Neural cell (in vitro differentiated cells): ENCODE data around the gene GOLGA7B. TPM values are rescaled to one million over a fixed set of nuclear protein-coding genes. Genes with fewer than 3 reads are reported as not detected.

Source experiments
- H2AFZ ChIP-seq: fragments of 200-600, 300-800 bp; sonication (generic), shearing (Covaris generic); 2 replicates; pipeline ENCODE4 v1.6.0; 2014; ENCODE audit warnings: low read depth, mild to moderate bottlenecking, antibody characterized with exemption, low read length, moderate library complexity
- H3F3A ChIP-seq: fragments of 200-600 bp; shearing (Covaris generic); 2 replicates; pipeline ENCODE4 v1.6.1; 2016; ENCODE audit warnings: mild to moderate bottlenecking, moderate library complexity, mixed read lengths, antibody characterized with exemption, low read length; ENCODE audit not compliant: insufficient read depth, poor library complexity, severe bottlenecking
- H3K27ac ChIP-seq: fragments of 200-600, 300-800 bp; sonication (generic), shearing (Covaris generic); 2 replicates; pipeline ENCODE4 v1.5.1; 2014; ENCODE audit warnings: mild to moderate bottlenecking, low read length, moderate library complexity
- H3K27me3 ChIP-seq: fragments of 300-800, 200-600 bp; sonication (generic), shearing (Covaris generic); 2 replicates; pipeline ENCODE4 v1.6.0; 2014; ENCODE audit warnings: mild to moderate bottlenecking, low read depth, low read length, moderate library complexity; ENCODE audit not compliant: insufficient read depth
- H3K36me3 ChIP-seq: fragments of 300-800, 200-600 bp; sonication (generic), shearing (Covaris generic); 2 replicates; pipeline ENCODE4 v1.5.1; 2014; ENCODE audit warnings: mild to moderate bottlenecking, antibody characterized with exemption, low read length, moderate library complexity; ENCODE audit not compliant: insufficient read depth
- H3K4me2 ChIP-seq: fragments of 300-800, 200-600 bp; sonication (generic), shearing (Covaris generic); 2 replicates; pipeline ENCODE4 v1.6.0; 2014; ENCODE audit warnings: mild to moderate bottlenecking, low read length
- H3K4me3 ChIP-seq: fragments of 300-800, 200-600 bp; sonication (generic), shearing (Covaris generic); 2 replicates; pipeline ENCODE4 v1.5.1; 2014; ENCODE audit warnings: mild to moderate bottlenecking, low read length, moderate library complexity
- H3K79me2 ChIP-seq: fragments of 200-600 bp; shearing (Covaris generic); replicated peaks from 2 replicates; pipeline ENCODE4 v1.6.0; 2014; ENCODE audit warnings: mild to moderate bottlenecking, low read length, moderate library complexity; ENCODE audit not compliant: insufficient read depth
- H3K9ac ChIP-seq: fragments of 300-800, 200-600 bp; sonication (generic), shearing (Covaris generic); 2 replicates; pipeline ENCODE4 v1.6.1; 2016; ENCODE audit warnings: mild to moderate bottlenecking, low read length, mixed read lengths
- H3K9me2 ChIP-seq: fragments of 200-600 bp; shearing (Covaris generic); 2 replicates; pipeline ENCODE4 v1.6.1; 2016; ENCODE audit warnings: mild to moderate bottlenecking, low read length, mixed read lengths; ENCODE audit not compliant: insufficient read depth
- H3K9me3 ChIP-seq: fragments of 200-600, 300-800 bp; sonication (generic), shearing (Covaris generic); 2 replicates; pipeline ENCODE4 v1.6.1; 2016; ENCODE audit warnings: mild to moderate bottlenecking, mixed run types, low read length, moderate library complexity, mixed read lengths
- H4K20me1 ChIP-seq: fragments of 200-600 bp; shearing (Covaris generic); 2 replicates; pipeline ENCODE4 v1.6.1; 2016; ENCODE audit warnings: mild to moderate bottlenecking, mixed run types; ENCODE audit not compliant: insufficient read depth
- CTCF ChIP-seq: fragments of 450-650 bp; IDR thresholded peaks from 2 replicates; pipeline ENCODE4 v1.5.1; 2014; ENCODE audit warnings: antibody characterized with exemption, mild to moderate bottlenecking, moderate library complexity; ENCODE audit not compliant: poor library complexity, severe bottlenecking
- EP300 ChIP-seq: fragments of 450-650 bp; conservative IDR thresholded peaks from 2 replicates; pipeline ENCODE4 v1.6.1; 2014; ENCODE audit warnings: antibody characterized with exemption, mild to moderate bottlenecking, moderate library complexity; ENCODE audit not compliant: poor library complexity, severe bottlenecking
- EZH2 ChIP-seq: fragments of 200-600, 300-800 bp; shearing (Covaris generic), sonication (generic); IDR thresholded peaks from 2 replicates; pipeline ENCODE4 v1.6.1; 2014; ENCODE audit warnings: antibody characterized with exemption, low read length, borderline replicate concordance, mild to moderate bottlenecking; ENCODE audit not compliant: insufficient read depth, poor library complexity, severe bottlenecking
- MXI1 ChIP-seq: fragments of 450-650 bp; conservative IDR thresholded peaks from 2 replicates; pipeline ENCODE4 v1.6.1; 2014; ENCODE audit warnings: antibody characterized with exemption, mild to moderate bottlenecking; ENCODE audit not compliant: poor library complexity, severe bottlenecking
- POLR2AphosphoS5 ChIP-seq: IDR thresholded peaks from 2 replicates; pipeline ENCODE4 v1.6.1; 2012
- RAD21 ChIP-seq: fragments of 450-650 bp; conservative IDR thresholded peaks from 2 replicates; pipeline ENCODE4 v1.6.1; 2014; ENCODE audit warnings: antibody characterized with exemption, mild to moderate bottlenecking, moderate library complexity
- REST ChIP-seq: IDR thresholded peaks from 2 replicates; pipeline ENCODE4 v1.6.1; 2012; ENCODE audit warnings: borderline replicate concordance
- SMC3 ChIP-seq: fragments of 450-650 bp; conservative IDR thresholded peaks from 2 replicates; pipeline ENCODE4 v1.6.1; 2014; ENCODE audit warnings: antibody characterized with exemption, mild to moderate bottlenecking, moderate library complexity; ENCODE audit not compliant: poor library complexity
- TAF1 ChIP-seq: IDR thresholded peaks from 2 replicates; pipeline ENCODE4 v1.6.1; 2012; ENCODE audit warnings: low read depth
- polyA plus RNA-seq: library from polyadenylated mRNA; depleted of rRNA; stranded (reverse); fragments of >200 nt; gene quantifications from 2 replicates; pipeline ENCODE4 v1.2.3, GENCODE V29; 2014

Gene GOLGA7B
- polyA plus RNA-seq, 1 donor from 2014 or later: 30.4 TPM

DNA sequence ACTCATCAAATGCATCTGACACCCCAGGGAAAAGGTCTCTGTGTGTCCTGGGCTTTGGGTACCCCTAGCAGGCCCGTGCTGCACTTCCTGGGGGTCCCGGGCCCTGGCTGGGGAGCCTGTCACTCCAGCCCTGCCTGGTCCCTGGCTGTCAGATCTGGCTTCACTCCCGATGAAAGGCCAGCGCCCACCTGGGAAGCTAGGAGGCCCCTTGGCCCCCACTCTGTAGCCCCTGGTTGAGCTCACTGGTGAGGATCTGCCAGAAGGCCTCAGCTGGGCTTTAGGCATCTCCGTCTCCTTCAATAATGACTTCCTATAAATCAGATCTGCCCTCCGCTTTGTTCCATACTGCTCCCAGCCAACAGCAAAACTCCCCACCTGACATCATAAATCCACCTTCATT lies 64.0 kb downstream of the GOLGA7B start:
- H3K9ac ChIP-seq: no peak overlapping the region
- TF ChIP-seq SMC3 (no peak), CTCF (no peak), TAF1 (no peak), POLR2AphosphoS5 (no peak), EZH2 (no peak), REST (no peak), MXI1 (no peak), RAD21 (no peak), EP300 (no peak)
- H3K27me3 ChIP-seq: no peaks in the 10 kb centered on the region
- no peaks in the 10 kb centered on the region for H3K9me2 ChIP-seq
- no peaks in the 10 kb centered on the region for H3K9me3 ChIP-seq
- H4K20me1 ChIP-seq: no peaks in the 10 kb centered on the region
- no peak overlapping the region for H3K4me3 ChIP-seq
- no peaks in the 10 kb centered on the region for H3F3A ChIP-seq
- H2AFZ ChIP-seq: no peak overlapping the region
- no peak overlapping the region for H3K27ac ChIP-seq
- H3K4me2 ChIP-seq: no peak overlapping the region
- H3K36me3 ChIP-seq: no peaks in the 10 kb centered on the region
- H3K79me2 ChIP-seq: no peaks in the 10 kb centered on the region

- H3K4me2 ChIP-seq: no peak overlapping the region
Measured at GRCh38 chr10:97914171-97914836, 64.7 kb downstream of the GOLGA7B start.

More at GRCh38 chr10:97914171-97914836, 64.7 kb downstream of the GOLGA7B start:
- H3K27ac ChIP-seq: no peak overlapping the region
- no peaks in the 10 kb centered on the region for H3K9me2 ChIP-seq
- no peaks in the 10 kb centered on the region for H3K27me3 ChIP-seq
- TF ChIP-seq MXI1 (no peak), CTCF (no peak), RAD21 (no peak), EP300 (no peak), TAF1 (no peak)
- no peak overlapping the region for H3K4me3 ChIP-seq
- H3K79me2 ChIP-seq: no peaks in the 10 kb centered on the region
- no peaks in the 10 kb centered on the region for H3K9me3 ChIP-seq
- H3F3A ChIP-seq: no peaks in the 10 kb centered on the region
- no peak overlapping the region for H3K9ac ChIP-seq
- H4K20me1 ChIP-seq: no peaks in the 10 kb centered on the region
- no peak overlapping the region for H2AFZ ChIP-seq
- H3K36me3 ChIP-seq: no peaks in the 10 kb centered on the region
